HG02571 (cell line): ENCODE measurements around the gene NDOR1.

ENCODE experiments used
- ATAC-seq: cut with Tn5 transposase; IDR thresholded peaks from one replicate; pipeline ENCODE4 v1.9.1; 2021; ENCODE audit warnings: mild to moderate bottlenecking, moderate library complexity; ENCODE audit not compliant: unreplicated experiment

NDOR1 gene

GRCh38 chr9:137219757-137220316, 14.3 kb downstream of the NDOR1 start:
- ATAC-seq = no peak

- no peak for ATAC-seq
Observed at GRCh38 chr9:137220317-137221094, 15.0 kb downstream of the NDOR1 start.

- no peak for ATAC-seq
Observed at GRCh38 chr9:137221095-137221505, 15.6 kb downstream of the NDOR1 start.

GRCh38 chr9:137221506-137222111, 16.1 kb downstream of the NDOR1 start:
- ATAC-seq = no peak

GRCh38 chr9:137222190-137223077, 16.9 kb downstream of the NDOR1 start, which contains the start of gene RNF208:
TSS of gene RNF208 (minus strand) at chr9:137222240. CDS start at chr9:137221212, 1,028 bp downstream.
- ATAC-seq = peak; percentile 1

- peak; percentile 60 for ATAC-seq
Observed at GRCh38 chr9:137223078-137223970, 17.8 kb downstream of the NDOR1 start.

GRCh38 chr9:137224830-137225694, 19.6 kb downstream of the NDOR1 start, which contains the start of gene CYSRT1:
TSS of gene CYSRT1 (plus strand) at chr9:137225174. CDS start at chr9:137225622, 448 bp downstream.
- no peak for ATAC-seq

GRCh38 chr9:137225699-137226331, 20.3 kb downstream of the NDOR1 start:
- ATAC-seq = no peak

- no peak for ATAC-seq
Observed at GRCh38 chr9:137226338-137227053, 21.0 kb downstream of the NDOR1 start.

- ATAC-seq = no peak
Observed at GRCh38 chr9:137227054-137227852, 21.8 kb downstream of the NDOR1 start, which contains the start of gene RNF224. TSS of gene RNF224 (plus strand) at chr9:137227502. CDS start at chr9:137228336, 834 bp downstream.

GRCh38 chr9:137227853-137228505, 22.5 kb downstream of the NDOR1 start:
- ATAC-seq = no peak

GRCh38 chr9:137228506-137228967, 23.0 kb downstream of the NDOR1 start:
- no peak for ATAC-seq

GRCh38 chr9:137228968-137229896, 23.7 kb downstream of the NDOR1 start:
- no peak for ATAC-seq

GRCh38 chr9:137229903-137230704, 24.6 kb downstream of the NDOR1 start:
- ATAC-seq = no peak
